ENCODE measurements around the gene SPIN2A.
A peak's percentile ranks its signal among the peaks of the same experiment; 100 is the strongest.
"Not testable (repeated sequence)": the region's sequence is repeated elsewhere in the genome, so short reads cannot be mapped to it uniquely, and the experiment has no call there.

The SPIN2A gene

GRCh38 chrX:57137073-57137472 lies at the start of gene SPIN2A:
Gene SPIN2A (minus strand): TSS chrX:57137397. CDS start chrX:57136597, 800 bp downstream.
- DNase-seq (ENCODE audit: low spot score), result not testable (repeated sequence)

- no peak for DNase-seq (ENCODE audit: low spot score)
These were observed 41.4 kb upstream of the SPIN2A start for GRCh38 chrX:57178605-57179004.

GRCh38 chrX:57177070-57177469 lies 39.9 kb upstream of the SPIN2A start:
- no peak for DNase-seq (ENCODE audit: low spot score)

- DNase-seq (ENCODE audit: low spot score), result no peak
These were observed 35.3 kb upstream of the SPIN2A start for GRCh38 chrX:57172544-57172943.

- DNase-seq (ENCODE audit: low spot score), result peak; percentile 68
These were observed 19.3 kb upstream of the SPIN2A start for GRCh38 chrX:57156397-57157049.

GRCh38 chrX:57155171-57155570 lies 18.0 kb upstream of the SPIN2A start:
- no peak for DNase-seq (ENCODE audit: low spot score)

GRCh38 chrX:57152222-57152621 lies 15.0 kb upstream of the SPIN2A start:
- not testable (repeated sequence) for DNase-seq (ENCODE audit: low spot score)

GRCh38 chrX:57138674-57139073 lies 1.5 kb upstream of the SPIN2A start:
- DNase-seq (ENCODE audit: low spot score), result no peak

- DNase-seq (ENCODE audit: low spot score), result no peak
These were observed 304 bp upstream of the SPIN2A start for GRCh38 chrX:57137501-57137900.

GRCh38 chrX:57136589-57136988 lies 608 bp downstream of the SPIN2A start:
- not testable (repeated sequence) for DNase-seq (ENCODE audit: low spot score)

GRCh38 chrX:57135287-57135686 lies 1.9 kb downstream of the SPIN2A start:
- no peak for DNase-seq (ENCODE audit: low spot score)

GRCh38 chrX:57134702-57135101 lies 2.5 kb downstream of the SPIN2A start:
- DNase-seq (ENCODE audit: low spot score), result no peak

- DNase-seq (ENCODE audit: low spot score), result no peak
These were observed 3.5 kb downstream of the SPIN2A start for GRCh38 chrX:57133706-57134105.

- not testable (repeated sequence) for DNase-seq (ENCODE audit: low spot score)
These were observed 3.9 kb downstream of the SPIN2A start for GRCh38 chrX:57133284-57133683.

GRCh38 chrX:57132046-57132445 lies 5.2 kb downstream of the SPIN2A start:
- no peak for DNase-seq (ENCODE audit: low spot score)

GRCh38 chrX:57121816-57122215 lies 15.4 kb downstream of the SPIN2A start:
- peak; percentile 4 for DNase-seq (ENCODE audit: low spot score)

GRCh38 chrX:57121162-57121755 lies 15.9 kb downstream of the SPIN2A start, which contains the start of gene SPIN2B:
Gene SPIN2B (minus strand): TSS chrX:57121548.
- peak; percentile 85 for DNase-seq (ENCODE audit: low spot score)

- peak; percentile 2 for DNase-seq (ENCODE audit: low spot score)
These were observed 16.5 kb downstream of the SPIN2A start for GRCh38 chrX:57120619-57121161.

GRCh38 chrX:57119416-57119815 lies 17.8 kb downstream of the SPIN2A start:
- no peak for DNase-seq (ENCODE audit: low spot score)

GRCh38 chrX:57117566-57117965 lies 19.6 kb downstream of the SPIN2A start:
- not testable (repeated sequence) for DNase-seq (ENCODE audit: low spot score)

- no peak for DNase-seq (ENCODE audit: low spot score)
These were observed 32.2 kb downstream of the SPIN2A start for GRCh38 chrX:57104921-57105398.

- no peak for DNase-seq (ENCODE audit: low spot score)
These were observed 32.8 kb downstream of the SPIN2A start for GRCh38 chrX:57104406-57104805.

GRCh38 chrX:57103489-57103888 lies 33.7 kb downstream of the SPIN2A start:
- DNase-seq (ENCODE audit: low spot score), result no peak
